Activated CD4-positive, alpha-beta T cell treated with anti-CD3 and anti-CD28 coated beads, Interleukin-2, Interleukin-4, amounts not matched to agents 100 ng/mL and 50 ng/mL, durations not matched to agents 16 hours and 8 hours (primary cell): ENCODE measurements around the gene FCF1.
"Not testable (repeated sequence)": the region's sequence is repeated elsewhere in the genome, so short reads cannot be mapped to it uniquely, and the experiment has no call there.

Source experiments
- DNase-seq: peaks from one replicate; pipeline ENCODE4 v3.0.0-alpha.2; 2020; ENCODE audit warnings: low spot score

FCF1 gene

GRCh38 chr14:74702293-74702692 lies 10.7 kb upstream of the FCF1 start:
- no peak for DNase-seq

- no peak for DNase-seq
Observed at GRCh38 chr14:74703043-74703442, 9.9 kb upstream of the FCF1 start.

GRCh38 chr14:74704656-74705055 lies 8.3 kb upstream of the FCF1 start:
- DNase-seq, result no peak

GRCh38 chr14:74705613-74706500 lies 7.1 kb upstream of the FCF1 start:
- DNase-seq, result no peak

GRCh38 chr14:74710480-74710879 lies 2.5 kb upstream of the FCF1 start:
- DNase-seq, result no peak

GRCh38 chr14:74711651-74712050 lies 1.3 kb upstream of the FCF1 start:
- no peak for DNase-seq

- DNase-seq, result no peak
Observed at GRCh38 chr14:74713395-74713735, 421 bp downstream of the FCF1 start.

GRCh38 chr14:74720526-74720925 lies 7.6 kb downstream of the FCF1 start:
- DNase-seq, result no peak

- no peak for DNase-seq
Observed at GRCh38 chr14:74723134-74723533, 10.2 kb downstream of the FCF1 start.

GRCh38 chr14:74732387-74732786 lies 19.4 kb downstream of the FCF1 start:
- DNase-seq, result no peak

- no peak for DNase-seq
Observed at GRCh38 chr14:74733221-74733620, 20.3 kb downstream of the FCF1 start.

- DNase-seq, result no peak
Observed at GRCh38 chr14:74735125-74735524, 22.2 kb downstream of the FCF1 start.

- DNase-seq, result no peak
Observed at GRCh38 chr14:74737753-74738325, 24.9 kb downstream of the FCF1 start.

- no peak for DNase-seq
Observed at GRCh38 chr14:74739293-74740030, 26.5 kb downstream of the FCF1 start.

- no peak for DNase-seq
Observed at GRCh38 chr14:74747237-74747636, 34.3 kb downstream of the FCF1 start.

- DNase-seq, result no peak
Observed at GRCh38 chr14:74754157-74754556, 41.2 kb downstream of the FCF1 start.

GRCh38 chr14:74754899-74755298 lies 42.0 kb downstream of the FCF1 start:
- no peak for DNase-seq

GRCh38 chr14:74756326-74756725 lies 43.4 kb downstream of the FCF1 start:
- DNase-seq, result no peak

- not testable (repeated sequence) for DNase-seq
Observed at GRCh38 chr14:74758505-74758904, 45.6 kb downstream of the FCF1 start.

- DNase-seq, result peak; percentile 96
Observed at GRCh38 chr14:74762917-74763802, 50.2 kb downstream of the FCF1 start, which contains the start of gene YLPM1. Gene YLPM1 (plus strand): TSS chr14:74763316. CDS start chr14:74763490, 174 bp downstream.

GRCh38 chr14:74763803-74764531 lies 51.0 kb downstream of the FCF1 start:
- peak; percentile 10 for DNase-seq
